ENCODE results near the gene SLC25A17. TPM values are rescaled to one million over a fixed set of nuclear protein-coding genes. Genes with fewer than 3 reads are reported as not detected.
A peak's percentile ranks its signal among the peaks of the same experiment; 100 is the strongest.

SLC25A17 gene
- total RNA-seq, 4 donors from 2014 or later, result 11.0 to 19.0 (median 15.5) TPM

GRCh38 chr22:40757071-40757470, 62.1 kb downstream of the SLC25A17 start:
- 51 to 65% methylated on average over 3 of the region's 3 CpGs for WGBS, 2 donors
- peak overlapping the region in 3 of 4 donors; percentile 69 to 81 (median 74) for H3K27ac ChIP-seq
- H3K4me3 ChIP-seq, result no peak overlapping the region
- TF ChIP-seq POLR2A (IDR thresholded peaks at IDR 0.05), result no peak
- TF ChIP-seq CTCF (IDR thresholded peaks at IDR 0.05), result no peak
- DNase-seq, result no peak
- H3K27me3 ChIP-seq, result no peaks in the 10 kb centered on the region
- intact Hi-C loops (cut with DNase I), result no loop called here
- H3K9me3 ChIP-seq, result no peaks in the 10 kb centered on the region
- H3K4me1 ChIP-seq, result peaks cover 10 to 57% (median 21%) of the 10 kb centered on the region in 3 donors
- H3K36me3 ChIP-seq, result no peaks in the 10 kb centered on the region

GRCh38 chr22:40753114-40753513, 66.0 kb downstream of the SLC25A17 start:
- intact Hi-C loops (cut with DNase I), result no loop called here
- WGBS, 2 donors, result 57 to 69% methylated on average over 6 to 8 of the region's 11 CpGs
- TF ChIP-seq CTCF (IDR thresholded peaks at IDR 0.05) (no peak), POLR2A (IDR thresholded peaks at IDR 0.05) (no peak)
- Histone ChIP-seq H3K9me3 (no peaks in the 10 kb centered on the region), H3K4me1 (peaks cover 5 to 38% (median 17%) of the 10 kb centered on the region in 3 donors), H3K36me3 (no peaks in the 10 kb centered on the region), H3K4me3 (no peak overlapping the region), H3K27ac (no peak overlapping the region), H3K27me3 (no peaks in the 10 kb centered on the region)
- DNase-seq, result no peak

- intact Hi-C loops (cut with DNase I), result no loop called here
- Histone ChIP-seq H3K27me3 (no peaks in the 10 kb centered on the region), H3K36me3 (no peaks in the 10 kb centered on the region), H3K9me3 (no peaks in the 10 kb centered on the region), H3K27ac (peak overlapping the region in 2 of 4 donors; percentile 16 to 44), H3K4me3 (no peak overlapping the region), H3K4me1 (peaks cover 0 to 32% (median 11%) of the 10 kb centered on the region in 3 donors)
- no peak for TF ChIP-seq CTCF (IDR thresholded peaks at IDR 0.05)
- TF ChIP-seq POLR2A (IDR thresholded peaks at IDR 0.05), result no peak
- no peak for DNase-seq
- WGBS, 2 donors, result 80 to 84% methylated on average over 3 of the region's 3 CpGs
Measured at GRCh38 chr22:40751250-40751649, 67.9 kb downstream of the SLC25A17 start.

- Histone ChIP-seq H3K36me3 (no peaks in the 10 kb centered on the region), H3K27me3 (no peaks in the 10 kb centered on the region), H3K27ac (peak overlapping the region in 1 of 4 donors; percentile 21), H3K4me1 (peaks cover 0 to 32% (median 11%) of the 10 kb centered on the region in 3 donors), H3K4me3 (no peak overlapping the region), H3K9me3 (no peaks in the 10 kb centered on the region)
- no peak for DNase-seq
- intact Hi-C loops (cut with DNase I), result no loop called here
- TF ChIP-seq POLR2A (IDR thresholded peaks at IDR 0.05), result no peak
- no peak for TF ChIP-seq CTCF (IDR thresholded peaks at IDR 0.05)
Measured at GRCh38 chr22:40749829-40750228, 69.3 kb downstream of the SLC25A17 start.

- H3K27ac ChIP-seq, result no peak overlapping the region
- no peak for DNase-seq
- WGBS, 2 donors, result 76 to 85% methylated on average over 8 to 18 of the region's 19 CpGs
Measured at GRCh38 chr22:40748388-40749355, 70.5 kb downstream of the SLC25A17 start.

More at GRCh38 chr22:40748388-40749355, 70.5 kb downstream of the SLC25A17 start:
- TF ChIP-seq POLR2A (IDR thresholded peaks at IDR 0.05) (no peak), CTCF (IDR thresholded peaks at IDR 0.05) (no peak)
- Histone ChIP-seq H3K27me3 (no peaks in the 10 kb centered on the region), H3K4me3 (no peak overlapping the region), H3K9me3 (no peaks in the 10 kb centered on the region), H3K4me1 (peaks cover 0 to 28% (median 11%) of the 10 kb centered on the region in 3 donors), H3K36me3 (no peaks in the 10 kb centered on the region)
- intact Hi-C loops (cut with DNase I), result no loop called here

Data from esophagus squamous epithelium (tissue), 5 donors.